WTC11 (cell line): ENCODE results near the gene MESP2. TPM values are rescaled to one million over a fixed set of nuclear protein-coding genes. Genes with fewer than 3 reads are reported as not detected.

Experiments
- ATAC-seq: fragments of 200-7000 bp; cut with Tn5 transposase; 2 replicates; pipeline ENCODE4 v1.10.0; 2021; ENCODE audit warnings: mild to moderate bottlenecking, moderate library complexity
- CTCF ChIA-PET: fragments of 300-600 bp; sonication (Branson Sonifier 250); formaldehyde crosslinking; loops from one replicate; lab custom pipeline; 2021; ENCODE audit warnings: antibody characterized with exemption; lab: Charles Lee
- POLR2A ChIA-PET: fragments of 350-600 bp; sonication (Branson Sonifier 250); formaldehyde crosslinking; loops from one replicate; lab custom pipeline; 2021; ENCODE audit warnings: antibody characterized with exemption; lab: Charles Lee
- DNase-seq: peaks from one replicate; pipeline ENCODE4 v3.0.0; 2021; ENCODE audit warnings: low spot score
- H3K27ac Mint-ChIP-seq: 2 replicates; pipeline ENCODE4 v1.8.0; 2021; ENCODE audit warnings: mixed read lengths
- H3K27me3 Mint-ChIP-seq: 2 replicates; pipeline ENCODE4 v1.8.0; 2021; ENCODE audit warnings: low read depth, mild to moderate bottlenecking, moderate library complexity, mixed read lengths
- H3K36me3 Mint-ChIP-seq: 2 replicates; pipeline ENCODE4 v1.8.0; 2021; ENCODE audit warnings: mixed read lengths
- H3K4me1 Mint-ChIP-seq: 2 replicates; pipeline ENCODE4 v1.8.0; 2022; ENCODE audit warnings: mixed read lengths
- H3K4me3 Mint-ChIP-seq: 2 replicates; pipeline ENCODE4 v1.8.0; 2021; ENCODE audit warnings: mild to moderate bottlenecking, moderate library complexity, mixed read lengths
- H3K9me3 Mint-ChIP-seq: 2 replicates; pipeline ENCODE4 v1.8.0; 2021; ENCODE audit warnings: mixed read lengths
- CBFB ChIP-seq: sonication (generic); formaldehyde crosslinking; IDR thresholded peaks from 2 replicates; pipeline ENCODE4 v1.8.1; 2022; ENCODE audit warnings: mild to moderate bottlenecking, low read depth, missing genetic modification reagents
- CREB1 ChIP-seq: sonication (generic); formaldehyde crosslinking; IDR thresholded peaks from 2 replicates; pipeline ENCODE4 v1.8.0; 2023; ENCODE audit warnings: mild to moderate bottlenecking, missing genetic modification reagents
- FOXJ3 ChIP-seq: sonication (generic); formaldehyde crosslinking; IDR thresholded peaks from 2 replicates; pipeline ENCODE4 v1.9.0; 2021; ENCODE audit warnings: missing genetic modification reagents, mild to moderate bottlenecking, borderline replicate concordance
- JAZF1 ChIP-seq: fragments of 250-450 bp; sonication (Bioruptor Pico); IDR thresholded peaks from 2 replicates; pipeline ENCODE4 v1.9.0; 2021; ENCODE audit warnings: moderate library complexity, mild to moderate bottlenecking, inconsistent platforms
- JUN ChIP-seq: sonication (generic); formaldehyde crosslinking; IDR thresholded peaks from 2 replicates; pipeline ENCODE4 v1.8.0; 2023; ENCODE audit warnings: mild to moderate bottlenecking, missing genetic modification reagents
- MXD4 ChIP-seq: fragments of 250-450 bp; sonication (Bioruptor Pico); IDR thresholded peaks from 2 replicates; pipeline ENCODE4 v1.8.0; 2021; ENCODE audit warnings: mild to moderate bottlenecking, moderate library complexity, borderline replicate concordance
- MYBL2 ChIP-seq: sonication (generic); formaldehyde crosslinking; IDR thresholded peaks from 2 replicates; pipeline ENCODE4 v1.8.1; 2023; ENCODE audit warnings: mild to moderate bottlenecking, moderate library complexity, missing genetic modification reagents
- NFE2L1 ChIP-seq: sonication (generic); formaldehyde crosslinking; IDR thresholded peaks from 2 replicates; pipeline ENCODE4 v1.8.1; 2023; ENCODE audit warnings: missing genetic modification reagents
- NFYB ChIP-seq: sonication (generic); formaldehyde crosslinking; conservative IDR thresholded peaks from 2 replicates; pipeline ENCODE4 v1.8.0; 2022; ENCODE audit warnings: low read depth, missing genetic modification reagents
- NR2C2 ChIP-seq: sonication (generic); formaldehyde crosslinking; IDR thresholded peaks from 2 replicates; pipeline ENCODE4 v1.8.0; 2022; ENCODE audit warnings: mild to moderate bottlenecking, missing genetic modification reagents
- NR3C1 ChIP-seq: sonication (generic); formaldehyde crosslinking; conservative IDR thresholded peaks from 2 replicates; pipeline ENCODE4 v1.8.1; 2023; ENCODE audit warnings: low read depth, mild to moderate bottlenecking, missing genetic modification reagents
- PRRX2 ChIP-seq: fragments of 250-450 bp; sonication (Bioruptor Pico); IDR thresholded peaks from 2 replicates; pipeline ENCODE4 v1.8.0; 2021; ENCODE audit warnings: mild to moderate bottlenecking
- ZBTB21 ChIP-seq: sonication (generic); formaldehyde crosslinking; IDR thresholded peaks from 2 replicates; pipeline ENCODE4 v1.8.1; 2023; ENCODE audit warnings: mild to moderate bottlenecking, missing genetic modification reagents, borderline replicate concordance
- total RNA-seq: library from RNA; stranded (reverse); gene quantifications from 3 replicates; pipeline ENCODE4 v1.2.3, GENCODE V29; 2021
- TF ChIP-seq, protein P1 (sequence below): sonication (generic); formaldehyde crosslinking; IDR thresholded peaks from 2 replicates; pipeline ENCODE4 v1.8.1; 2022; ENCODE audit warnings: low read depth, mild to moderate bottlenecking, moderate library complexity, missing genetic modification reagents, borderline replicate concordance
- TF ChIP-seq, protein P2 (sequence below): fragments of 200-600 bp; IDR thresholded peaks from 2 replicates; pipeline ENCODE4 v1.8.0; 2022; ENCODE audit warnings: antibody characterized with exemption
- TF ChIP-seq, protein P3 (sequence below): sonication (generic); formaldehyde crosslinking; IDR thresholded peaks from 2 replicates; pipeline ENCODE4 v1.8.1; 2023; ENCODE audit warnings: mild to moderate bottlenecking, missing genetic modification reagents, borderline replicate concordance
- TF ChIP-seq, protein P4 (sequence below): sonication (generic); formaldehyde crosslinking; IDR thresholded peaks from 2 replicates; pipeline ENCODE4 v1.8.0; 2022; ENCODE audit warnings: mild to moderate bottlenecking, missing genetic modification reagents
- TF ChIP-seq, protein P5 (sequence below): sonication (generic); formaldehyde crosslinking; IDR thresholded peaks from 2 replicates; pipeline ENCODE4 v1.8.1; 2022; ENCODE audit warnings: low read depth, missing genetic modification reagents, borderline replicate concordance
- TF ChIP-seq, protein P6 (sequence below): fragments of 250-450 bp; sonication (Bioruptor Pico); IDR thresholded peaks from 2 replicates; pipeline ENCODE4 v2.1.2; 2022; ENCODE audit warnings: mild to moderate bottlenecking, moderate library complexity
- TF ChIP-seq, protein P7 (sequence below): sonication (generic); formaldehyde crosslinking; IDR thresholded peaks from 2 replicates; pipeline ENCODE4 v1.8.1; 2022; ENCODE audit warnings: mild to moderate bottlenecking, missing genetic modification reagents, moderate library complexity, borderline replicate concordance

The MESP2 gene
- total RNA-seq, 1 experiment from 2014 or later, result 0.68 TPM

DNA sequence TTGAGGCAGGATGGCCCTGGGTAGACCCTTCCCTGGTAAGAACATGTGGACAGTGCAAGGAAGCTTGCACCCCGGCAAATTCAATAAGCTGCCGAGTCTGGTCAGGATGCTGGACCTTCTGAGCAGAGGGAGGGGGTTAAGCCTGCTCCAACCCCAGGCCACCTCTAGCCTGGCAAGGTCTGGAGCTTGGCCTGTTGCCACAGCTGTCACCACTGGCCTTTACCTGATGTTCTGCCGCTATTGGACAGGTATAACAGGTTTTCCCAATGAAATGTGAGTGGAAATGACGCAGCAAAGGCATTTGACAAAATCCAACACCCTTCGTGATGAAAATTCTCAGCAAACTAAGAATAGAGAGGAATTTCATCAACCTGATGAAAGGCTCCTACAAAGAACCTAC, 24.4 kb upstream of the MESP2 start:
- Mint-ChIP-seq H3K4me1 (peaks cover 20% of the 10 kb centered on the region; the same call in 1 of the 2 replicates), H3K36me3 (no peaks in the 10 kb centered on the region), H3K27me3 (peaks cover 44% of the 10 kb centered on the region), H3K4me3 (no peak overlapping the region), H3K27ac (no peak overlapping the region), H3K9me3 (no peaks in the 10 kb centered on the region)
- no peak for ATAC-seq
- TF ChIP-seq, protein P1, sequence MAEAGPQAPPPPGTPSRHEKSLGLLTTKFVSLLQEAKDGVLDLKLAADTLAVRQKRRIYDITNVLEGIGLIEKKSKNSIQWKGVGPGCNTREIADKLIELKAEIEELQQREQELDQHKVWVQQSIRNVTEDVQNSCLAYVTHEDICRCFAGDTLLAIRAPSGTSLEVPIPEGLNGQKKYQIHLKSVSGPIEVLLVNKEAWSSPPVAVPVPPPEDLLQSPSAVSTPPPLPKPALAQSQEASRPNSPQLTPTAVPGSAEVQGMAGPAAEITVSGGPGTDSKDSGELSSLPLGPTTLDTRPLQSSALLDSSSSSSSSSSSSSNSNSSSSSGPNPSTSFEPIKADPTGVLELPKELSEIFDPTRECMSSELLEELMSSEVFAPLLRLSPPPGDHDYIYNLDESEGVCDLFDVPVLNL (CRISPR knock-in tag), result no peak
- TF ChIP-seq, protein P2, sequence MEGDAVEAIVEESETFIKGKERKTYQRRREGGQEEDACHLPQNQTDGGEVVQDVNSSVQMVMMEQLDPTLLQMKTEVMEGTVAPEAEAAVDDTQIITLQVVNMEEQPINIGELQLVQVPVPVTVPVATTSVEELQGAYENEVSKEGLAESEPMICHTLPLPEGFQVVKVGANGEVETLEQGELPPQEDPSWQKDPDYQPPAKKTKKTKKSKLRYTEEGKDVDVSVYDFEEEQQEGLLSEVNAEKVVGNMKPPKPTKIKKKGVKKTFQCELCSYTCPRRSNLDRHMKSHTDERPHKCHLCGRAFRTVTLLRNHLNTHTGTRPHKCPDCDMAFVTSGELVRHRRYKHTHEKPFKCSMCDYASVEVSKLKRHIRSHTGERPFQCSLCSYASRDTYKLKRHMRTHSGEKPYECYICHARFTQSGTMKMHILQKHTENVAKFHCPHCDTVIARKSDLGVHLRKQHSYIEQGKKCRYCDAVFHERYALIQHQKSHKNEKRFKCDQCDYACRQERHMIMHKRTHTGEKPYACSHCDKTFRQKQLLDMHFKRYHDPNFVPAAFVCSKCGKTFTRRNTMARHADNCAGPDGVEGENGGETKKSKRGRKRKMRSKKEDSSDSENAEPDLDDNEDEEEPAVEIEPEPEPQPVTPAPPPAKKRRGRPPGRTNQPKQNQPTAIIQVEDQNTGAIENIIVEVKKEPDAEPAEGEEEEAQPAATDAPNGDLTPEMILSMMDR, result no peak
- TF ChIP-seq, protein P3, sequence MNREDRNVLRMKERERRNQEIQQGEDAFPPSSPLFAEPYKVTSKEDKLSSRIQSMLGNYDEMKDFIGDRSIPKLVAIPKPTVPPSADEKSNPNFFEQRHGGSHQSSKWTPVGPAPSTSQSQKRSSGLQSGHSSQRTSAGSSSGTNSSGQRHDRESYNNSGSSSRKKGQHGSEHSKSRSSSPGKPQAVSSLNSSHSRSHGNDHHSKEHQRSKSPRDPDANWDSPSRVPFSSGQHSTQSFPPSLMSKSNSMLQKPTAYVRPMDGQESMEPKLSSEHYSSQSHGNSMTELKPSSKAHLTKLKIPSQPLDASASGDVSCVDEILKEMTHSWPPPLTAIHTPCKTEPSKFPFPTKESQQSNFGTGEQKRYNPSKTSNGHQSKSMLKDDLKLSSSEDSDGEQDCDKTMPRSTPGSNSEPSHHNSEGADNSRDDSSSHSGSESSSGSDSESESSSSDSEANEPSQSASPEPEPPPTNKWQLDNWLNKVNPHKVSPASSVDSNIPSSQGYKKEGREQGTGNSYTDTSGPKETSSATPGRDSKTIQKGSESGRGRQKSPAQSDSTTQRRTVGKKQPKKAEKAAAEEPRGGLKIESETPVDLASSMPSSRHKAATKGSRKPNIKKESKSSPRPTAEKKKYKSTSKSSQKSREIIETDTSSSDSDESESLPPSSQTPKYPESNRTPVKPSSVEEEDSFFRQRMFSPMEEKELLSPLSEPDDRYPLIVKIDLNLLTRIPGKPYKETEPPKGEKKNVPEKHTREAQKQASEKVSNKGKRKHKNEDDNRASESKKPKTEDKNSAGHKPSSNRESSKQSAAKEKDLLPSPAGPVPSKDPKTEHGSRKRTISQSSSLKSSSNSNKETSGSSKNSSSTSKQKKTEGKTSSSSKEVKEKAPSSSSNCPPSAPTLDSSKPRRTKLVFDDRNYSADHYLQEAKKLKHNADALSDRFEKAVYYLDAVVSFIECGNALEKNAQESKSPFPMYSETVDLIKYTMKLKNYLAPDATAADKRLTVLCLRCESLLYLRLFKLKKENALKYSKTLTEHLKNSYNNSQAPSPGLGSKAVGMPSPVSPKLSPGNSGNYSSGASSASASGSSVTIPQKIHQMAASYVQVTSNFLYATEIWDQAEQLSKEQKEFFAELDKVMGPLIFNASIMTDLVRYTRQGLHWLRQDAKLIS (CRISPR knock-in tag), result no peak
- TF ChIP-seq CBFB (no peak), FOXJ3 (CRISPR knock-in tag) (no peak), NR2C2 (CRISPR knock-in tag) (no peak), MYBL2 (CRISPR knock-in tag) (no peak), CREB1 (CRISPR knock-in tag) (no peak), JAZF1 (CRISPR knock-in tag) (no peak), NFYB (CRISPR knock-in tag) (no peak), JUN (CRISPR knock-in tag) (no peak), PRRX2 (CRISPR knock-in tag) (no peak), NR3C1 (CRISPR knock-in tag) (no peak), NFE2L1 (no peak), ZBTB21 (no peak), MXD4 (no peak)
- TF ChIP-seq, protein P4, sequence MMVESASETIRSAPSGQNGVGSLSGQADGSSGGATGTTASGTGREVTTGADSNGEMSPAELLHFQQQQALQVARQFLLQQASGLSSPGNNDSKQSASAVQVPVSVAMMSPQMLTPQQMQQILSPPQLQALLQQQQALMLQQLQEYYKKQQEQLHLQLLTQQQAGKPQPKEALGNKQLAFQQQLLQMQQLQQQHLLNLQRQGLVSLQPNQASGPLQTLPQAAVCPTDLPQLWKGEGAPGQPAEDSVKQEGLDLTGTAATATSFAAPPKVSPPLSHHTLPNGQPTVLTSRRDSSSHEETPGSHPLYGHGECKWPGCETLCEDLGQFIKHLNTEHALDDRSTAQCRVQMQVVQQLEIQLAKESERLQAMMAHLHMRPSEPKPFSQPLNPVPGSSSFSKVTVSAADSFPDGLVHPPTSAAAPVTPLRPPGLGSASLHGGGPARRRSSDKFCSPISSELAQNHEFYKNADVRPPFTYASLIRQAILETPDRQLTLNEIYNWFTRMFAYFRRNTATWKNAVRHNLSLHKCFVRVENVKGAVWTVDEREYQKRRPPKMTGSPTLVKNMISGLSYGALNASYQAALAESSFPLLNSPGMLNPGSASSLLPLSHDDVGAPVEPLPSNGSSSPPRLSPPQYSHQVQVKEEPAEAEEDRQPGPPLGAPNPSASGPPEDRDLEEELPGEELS (CRISPR knock-in tag), result no peak
- TF ChIP-seq, protein P5, sequence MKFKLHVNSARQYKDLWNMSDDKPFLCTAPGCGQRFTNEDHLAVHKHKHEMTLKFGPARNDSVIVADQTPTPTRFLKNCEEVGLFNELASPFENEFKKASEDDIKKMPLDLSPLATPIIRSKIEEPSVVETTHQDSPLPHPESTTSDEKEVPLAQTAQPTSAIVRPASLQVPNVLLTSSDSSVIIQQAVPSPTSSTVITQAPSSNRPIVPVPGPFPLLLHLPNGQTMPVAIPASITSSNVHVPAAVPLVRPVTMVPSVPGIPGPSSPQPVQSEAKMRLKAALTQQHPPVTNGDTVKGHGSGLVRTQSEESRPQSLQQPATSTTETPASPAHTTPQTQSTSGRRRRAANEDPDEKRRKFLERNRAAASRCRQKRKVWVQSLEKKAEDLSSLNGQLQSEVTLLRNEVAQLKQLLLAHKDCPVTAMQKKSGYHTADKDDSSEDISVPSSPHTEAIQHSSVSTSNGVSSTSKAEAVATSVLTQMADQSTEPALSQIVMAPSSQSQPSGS (CRISPR knock-in tag), result no peak
- TF ChIP-seq, protein P6, sequence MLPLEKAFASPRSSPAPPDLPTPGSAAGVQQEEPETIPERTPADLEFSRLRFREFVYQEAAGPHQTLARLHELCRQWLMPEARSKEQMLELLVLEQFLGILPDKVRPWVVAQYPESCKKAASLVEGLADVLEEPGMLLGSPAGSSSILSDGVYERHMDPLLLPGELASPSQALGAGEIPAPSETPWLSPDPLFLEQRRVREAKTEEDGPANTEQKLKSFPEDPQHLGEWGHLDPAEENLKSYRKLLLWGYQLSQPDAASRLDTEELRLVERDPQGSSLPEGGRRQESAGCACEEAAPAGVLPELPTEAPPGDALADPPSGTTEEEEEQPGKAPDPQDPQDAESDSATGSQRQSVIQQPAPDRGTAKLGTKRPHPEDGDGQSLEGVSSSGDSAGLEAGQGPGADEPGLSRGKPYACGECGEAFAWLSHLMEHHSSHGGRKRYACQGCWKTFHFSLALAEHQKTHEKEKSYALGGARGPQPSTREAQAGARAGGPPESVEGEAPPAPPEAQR (CRISPR knock-in tag), result no peak
- TF ChIP-seq, protein P7, sequence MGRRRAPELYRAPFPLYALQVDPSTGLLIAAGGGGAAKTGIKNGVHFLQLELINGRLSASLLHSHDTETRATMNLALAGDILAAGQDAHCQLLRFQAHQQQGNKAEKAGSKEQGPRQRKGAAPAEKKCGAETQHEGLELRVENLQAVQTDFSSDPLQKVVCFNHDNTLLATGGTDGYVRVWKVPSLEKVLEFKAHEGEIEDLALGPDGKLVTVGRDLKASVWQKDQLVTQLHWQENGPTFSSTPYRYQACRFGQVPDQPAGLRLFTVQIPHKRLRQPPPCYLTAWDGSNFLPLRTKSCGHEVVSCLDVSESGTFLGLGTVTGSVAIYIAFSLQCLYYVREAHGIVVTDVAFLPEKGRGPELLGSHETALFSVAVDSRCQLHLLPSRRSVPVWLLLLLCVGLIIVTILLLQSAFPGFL (CRISPR knock-in tag), result no peak
- DNase-seq, result no peak
- POLR2A ChIA-PET, result no interaction called here
- CTCF ChIA-PET, result interaction anchor here (1.0 to 6.7 kb wide), 6 partner anchors 9 to 498 kb away, joined by 3 to 54 read pairs (median 13); no protein-coding TSS in a partner anchor
